GM19438 (cell line): Measurements from ENCODE around the gene OGFOD1.

Source experiments
- ATAC-seq: cut with Tn5 transposase; IDR thresholded peaks from one replicate; pipeline ENCODE4 v1.9.1; 2021; ENCODE audit warnings: low read depth; ENCODE audit not compliant: unreplicated experiment

OGFOD1 gene

GRCh38 chr16:56450986-56451752, at the start of gene OGFOD1, which contains the start of gene NUDT21:
Gene OGFOD1, plus strand, starts transcription at chr16:56451554. Its CDS starts 59 bp downstream, at chr16:56451613.
Gene NUDT21, minus strand, starts transcription at chr16:56451332. Its CDS starts 130 bp downstream, at chr16:56451202.
- peak; percentile 96 for ATAC-seq

GRCh38 chr16:56405977-56406672, 45.2 kb upstream of the OGFOD1 start:
- ATAC-seq = no peak

GRCh38 chr16:56408379-56409098, 42.8 kb upstream of the OGFOD1 start:
- no peak for ATAC-seq

GRCh38 chr16:56409195-56409594, 42.2 kb upstream of the OGFOD1 start:
- no peak for ATAC-seq

DNA sequence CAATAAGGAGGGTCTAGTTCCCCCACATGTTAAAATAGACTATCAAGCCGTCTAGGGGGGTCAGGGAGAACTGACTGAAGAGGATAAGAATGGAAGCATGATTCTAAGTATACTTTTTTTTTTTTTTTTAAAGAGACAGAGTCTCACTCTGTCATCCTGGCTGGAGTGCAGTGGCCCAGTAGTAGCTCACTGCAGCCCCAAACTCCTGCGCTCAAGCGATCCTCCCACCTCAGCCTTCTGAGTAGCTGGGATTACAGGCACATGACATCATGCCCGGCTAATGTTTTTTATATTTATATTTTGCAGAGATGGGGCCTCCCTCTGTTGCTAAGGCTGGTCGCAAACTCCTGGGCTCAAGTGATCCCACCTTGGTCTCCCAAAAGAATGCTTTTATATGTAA, 40.2 kb upstream of the OGFOD1 start:
- ATAC-seq = no peak

GRCh38 chr16:56411624-56412023, 39.7 kb upstream of the OGFOD1 start:
- ATAC-seq = no peak

GRCh38 chr16:56413381-56413780, 38.0 kb upstream of the OGFOD1 start:
- no peak for ATAC-seq

GRCh38 chr16:56414366-56414765, 37.0 kb upstream of the OGFOD1 start:
- no peak for ATAC-seq

- no peak for ATAC-seq
Observed at GRCh38 chr16:56415875-56416274, 35.5 kb upstream of the OGFOD1 start.

DNA sequence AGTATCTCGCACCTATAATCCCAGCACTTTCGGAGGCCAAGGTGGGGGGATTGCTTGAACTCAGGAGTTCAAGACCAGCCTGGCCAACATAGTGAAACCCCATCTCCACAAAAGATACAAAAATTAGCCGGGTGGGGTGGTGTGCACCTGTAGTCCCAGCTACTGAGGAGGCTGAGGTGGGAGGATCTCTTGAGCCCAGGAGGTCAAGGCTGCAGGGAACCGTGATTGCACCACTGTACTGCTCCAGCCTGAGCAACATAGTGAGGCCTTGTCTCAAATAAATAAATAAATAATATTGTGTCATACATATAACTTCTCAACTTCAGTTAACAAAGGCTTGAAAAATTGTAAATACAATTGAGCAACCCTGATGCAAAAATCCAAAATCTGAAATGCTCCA, 34.2 kb upstream of the OGFOD1 start:
- no peak for ATAC-seq

- ATAC-seq = no peak
Observed at GRCh38 chr16:56419740-56420548, 31.4 kb upstream of the OGFOD1 start.

DNA sequence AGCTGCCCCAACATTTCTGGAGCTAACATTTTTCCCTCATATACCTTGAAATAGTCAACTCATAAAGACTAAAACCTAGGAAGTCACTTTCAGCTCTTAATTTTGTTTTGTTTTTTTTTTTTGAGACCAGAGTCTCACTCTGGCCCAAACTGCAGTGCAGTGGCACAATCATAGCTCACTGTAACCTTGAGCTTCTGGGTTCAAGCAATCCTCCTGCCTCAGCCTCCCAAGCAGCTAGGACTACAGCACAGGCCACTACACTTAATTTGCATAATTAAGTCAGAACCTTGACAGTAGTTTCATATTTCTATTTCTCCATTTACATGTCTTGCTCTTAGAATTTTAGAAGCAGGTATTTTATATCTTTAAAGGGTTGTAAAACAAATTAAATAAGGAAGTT, 30.7 kb upstream of the OGFOD1 start:
- ATAC-seq = no peak

GRCh38 chr16:56421313-56421712, 30.0 kb upstream of the OGFOD1 start:
- ATAC-seq = no peak

- ATAC-seq = no peak
Observed at GRCh38 chr16:56421976-56422669, 29.2 kb upstream of the OGFOD1 start.

- ATAC-seq = no peak
Observed at GRCh38 chr16:56422896-56423441, 28.4 kb upstream of the OGFOD1 start.

GRCh38 chr16:56423584-56424403, 27.6 kb upstream of the OGFOD1 start:
- no peak for ATAC-seq

GRCh38 chr16:56424404-56424764, 27.0 kb upstream of the OGFOD1 start:
- no peak for ATAC-seq

- ATAC-seq = peak; percentile 22
Observed at GRCh38 chr16:56424791-56425438, 26.4 kb upstream of the OGFOD1 start.
